HG02970 (cell line): ENCODE data around the gene AQP2.

Experiments used
- ATAC-seq: cut with Tn5 transposase; IDR thresholded peaks from one replicate; pipeline ENCODE4 v1.9.1; 2021; ENCODE audit warnings: mild to moderate bottlenecking, moderate library complexity, moderate number of reproducible peaks; ENCODE audit not compliant: unreplicated experiment, low FRiP score

The AQP2 gene

DNA sequence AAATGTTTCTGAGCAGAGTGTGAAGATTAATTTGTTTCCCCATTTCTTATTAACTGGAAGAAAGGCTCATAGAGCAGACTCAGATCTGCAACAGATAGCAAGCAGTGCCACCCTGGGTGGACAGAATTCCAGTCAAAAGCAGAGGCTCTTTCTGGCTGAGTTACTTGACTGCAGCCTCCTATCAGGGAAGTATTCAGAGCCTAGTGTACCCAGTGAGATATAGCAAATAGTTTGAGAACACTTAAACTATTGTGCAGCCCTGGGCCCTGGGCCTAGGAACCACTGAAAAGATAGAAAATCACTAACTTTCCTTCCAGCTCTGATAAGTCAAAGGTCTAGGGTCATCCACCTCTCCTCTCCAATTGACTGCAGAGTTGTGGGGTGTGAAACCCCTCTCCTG is 11.2 kb upstream of the AQP2 start:
- ATAC-seq = no peak

DNA sequence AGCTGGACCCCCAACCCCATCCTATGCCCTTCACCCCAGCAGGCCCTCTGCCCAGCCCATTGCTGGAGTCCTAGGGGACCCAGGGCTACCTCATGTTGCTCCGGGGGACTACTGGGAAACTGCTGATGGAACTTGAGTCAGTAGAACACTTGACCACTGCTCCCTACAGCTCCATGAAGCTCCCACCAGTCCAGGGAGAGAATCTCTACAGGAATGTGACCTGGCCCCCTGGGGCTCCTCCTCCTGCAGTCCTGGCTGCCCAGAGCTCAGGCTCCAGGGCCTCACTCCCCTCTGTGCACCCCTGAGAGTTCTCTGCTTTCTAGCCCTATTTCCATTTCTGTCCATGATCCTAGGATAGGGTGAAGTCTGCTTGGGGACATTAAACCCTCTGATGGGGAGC is 10.8 kb upstream of the AQP2 start:
- no peak for ATAC-seq

DNA sequence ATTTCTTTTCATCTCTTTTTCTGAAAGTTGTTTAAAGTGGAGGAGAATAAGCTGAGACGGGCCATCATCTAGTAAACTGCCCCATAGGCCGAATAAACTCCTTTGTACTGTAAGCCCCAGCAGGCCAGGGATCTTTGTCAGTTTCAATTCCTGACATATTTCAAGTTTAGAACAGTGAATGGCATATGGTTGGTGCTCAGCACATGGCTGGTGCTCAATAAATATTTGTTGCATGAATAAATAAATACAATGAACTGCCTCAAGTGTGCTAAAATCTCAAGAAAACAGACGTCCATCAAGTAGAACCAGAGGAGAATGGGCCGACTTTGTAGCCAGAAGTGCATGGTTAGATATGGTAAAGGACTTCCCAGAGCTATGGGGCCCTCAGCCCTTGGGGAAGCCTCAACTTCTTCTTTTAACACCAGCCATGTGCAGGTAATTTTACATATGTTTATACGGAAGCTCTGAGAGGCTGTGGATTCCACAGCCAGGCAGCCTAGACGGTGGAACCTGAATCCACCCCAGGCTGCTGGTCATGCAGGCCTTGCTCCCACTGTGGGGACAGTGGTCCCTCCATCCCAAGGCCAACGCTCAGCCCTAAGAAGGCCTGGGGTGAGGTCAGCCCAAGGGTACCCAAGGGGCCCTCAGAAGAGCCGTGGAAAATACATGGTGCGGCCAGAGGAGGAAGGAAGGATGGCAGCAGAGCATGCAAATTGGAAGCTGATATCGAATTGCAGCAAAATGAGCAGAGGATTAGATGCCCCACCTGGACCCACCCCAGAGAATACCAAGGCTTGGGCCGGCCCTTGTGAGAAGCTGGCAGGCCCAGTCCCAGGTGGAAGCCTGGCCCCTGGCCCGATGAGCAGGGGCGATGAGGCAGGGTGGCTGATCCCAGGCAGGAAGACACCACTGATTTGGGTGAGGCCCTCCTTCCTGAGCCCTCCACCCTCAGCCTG is 8.7 kb upstream of the AQP2 start:
- ATAC-seq = no peak

DNA sequence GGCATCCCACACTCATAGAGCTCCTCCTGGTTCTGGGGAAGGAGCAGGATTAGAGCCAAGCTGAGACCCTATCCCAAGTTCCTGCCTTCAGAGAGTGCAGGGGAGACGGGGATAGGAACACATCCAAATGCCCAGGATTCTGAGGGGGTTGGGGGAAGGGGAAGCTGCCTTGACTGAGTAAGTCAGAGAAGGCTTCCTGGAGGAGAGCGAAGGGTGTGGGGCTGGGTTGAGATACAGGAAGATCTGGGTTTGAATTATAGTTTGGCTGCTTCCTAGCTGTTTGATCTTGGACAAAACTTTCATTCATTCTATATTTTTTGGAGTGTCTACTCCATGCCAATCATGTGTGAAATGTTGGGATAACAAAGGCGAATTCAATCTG is 8.0 kb upstream of the AQP2 start:
- ATAC-seq = no peak

DNA sequence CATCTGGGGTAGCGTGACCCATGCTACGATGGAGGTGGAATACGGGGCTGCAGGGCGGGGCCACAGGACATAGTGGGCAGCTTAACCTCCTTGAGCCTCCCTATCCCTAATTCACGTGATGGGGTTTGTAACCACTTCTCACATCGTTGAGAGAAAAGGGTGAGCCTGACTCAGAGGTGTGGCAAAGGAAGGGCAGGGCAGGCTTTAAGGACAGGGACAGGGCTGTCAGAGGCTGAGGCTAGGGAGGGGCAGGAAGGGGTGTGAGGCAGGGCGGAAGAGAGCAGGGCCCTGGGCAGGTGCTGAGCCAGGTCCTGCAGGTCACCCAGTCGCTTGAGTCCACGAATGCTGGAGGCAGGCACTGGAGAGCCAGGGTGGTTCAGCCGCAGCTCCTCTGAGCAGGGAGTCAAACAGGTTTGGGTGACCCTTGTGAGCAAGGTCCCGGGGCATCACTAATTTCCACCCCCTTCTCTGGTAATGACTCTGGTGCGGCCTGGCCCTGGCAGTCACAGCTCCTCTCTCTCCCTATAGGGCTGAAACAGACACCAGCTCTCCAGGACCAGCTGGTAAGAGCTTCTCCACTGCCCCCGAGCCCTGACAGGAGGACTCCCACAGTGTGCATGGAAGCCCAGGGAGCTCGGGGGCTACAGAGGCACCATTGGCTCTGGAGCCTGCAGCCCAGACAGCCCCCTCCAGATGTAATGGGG is 7.5 kb upstream of the AQP2 start:
- ATAC-seq = no peak

DNA sequence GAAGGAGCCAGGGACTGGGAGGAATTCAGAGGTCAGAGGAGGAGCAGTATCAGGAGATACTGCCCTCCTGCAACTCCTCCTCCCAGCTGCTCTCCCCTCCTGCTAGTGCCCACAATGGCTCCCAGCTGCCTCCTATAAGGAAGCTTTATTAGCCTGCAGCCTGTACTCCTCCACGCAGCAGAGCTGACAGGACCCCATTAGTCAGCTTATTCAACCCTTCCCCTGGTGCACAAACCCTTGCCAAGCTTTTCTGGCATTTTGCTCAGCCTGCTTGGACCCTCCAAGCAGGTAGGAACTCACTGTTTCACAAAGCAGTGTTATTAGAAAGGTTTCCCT is 6.9 kb upstream of the AQP2 start:
- no peak for ATAC-seq

DNA sequence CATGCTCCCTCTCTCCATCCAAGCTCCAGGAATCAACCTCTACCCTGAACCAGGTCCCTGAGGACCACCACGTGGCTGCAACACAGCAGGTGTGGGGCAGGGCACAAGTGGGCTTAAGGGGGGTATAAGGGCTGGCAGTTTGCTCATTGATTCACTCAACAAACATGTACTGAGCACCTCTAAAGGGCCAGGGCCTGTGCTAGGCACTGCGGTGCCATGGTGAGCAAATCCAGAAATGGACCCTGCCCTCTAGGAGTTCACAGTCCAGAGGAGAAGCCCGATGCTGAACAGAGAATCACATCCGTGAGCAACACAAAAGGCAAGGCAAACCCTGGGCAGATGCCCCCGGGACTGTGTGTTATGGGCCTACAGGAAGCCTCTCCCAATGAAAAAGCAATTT is 6.5 kb upstream of the AQP2 start:
- ATAC-seq = no peak

DNA sequence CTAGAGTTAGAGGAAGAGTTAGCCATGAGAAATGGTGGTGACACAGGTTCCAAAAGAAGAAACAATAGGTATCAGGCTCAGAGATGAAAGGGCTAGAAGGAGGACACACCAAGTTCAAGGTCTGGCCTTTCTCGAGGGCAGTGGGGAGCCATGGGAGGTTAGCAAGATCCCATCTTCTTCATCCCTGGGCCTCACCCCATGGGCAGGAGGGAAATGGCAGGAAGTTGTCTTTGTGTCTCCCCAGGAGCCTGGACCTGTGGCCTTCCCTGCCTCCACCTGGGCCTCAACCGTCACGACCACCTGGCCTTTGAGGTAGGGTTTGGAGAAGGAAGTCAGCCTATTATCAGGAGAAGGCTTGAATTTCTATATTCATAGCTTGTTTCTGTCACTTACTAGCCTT is 5.8 kb upstream of the AQP2 start:
- no peak for ATAC-seq

DNA sequence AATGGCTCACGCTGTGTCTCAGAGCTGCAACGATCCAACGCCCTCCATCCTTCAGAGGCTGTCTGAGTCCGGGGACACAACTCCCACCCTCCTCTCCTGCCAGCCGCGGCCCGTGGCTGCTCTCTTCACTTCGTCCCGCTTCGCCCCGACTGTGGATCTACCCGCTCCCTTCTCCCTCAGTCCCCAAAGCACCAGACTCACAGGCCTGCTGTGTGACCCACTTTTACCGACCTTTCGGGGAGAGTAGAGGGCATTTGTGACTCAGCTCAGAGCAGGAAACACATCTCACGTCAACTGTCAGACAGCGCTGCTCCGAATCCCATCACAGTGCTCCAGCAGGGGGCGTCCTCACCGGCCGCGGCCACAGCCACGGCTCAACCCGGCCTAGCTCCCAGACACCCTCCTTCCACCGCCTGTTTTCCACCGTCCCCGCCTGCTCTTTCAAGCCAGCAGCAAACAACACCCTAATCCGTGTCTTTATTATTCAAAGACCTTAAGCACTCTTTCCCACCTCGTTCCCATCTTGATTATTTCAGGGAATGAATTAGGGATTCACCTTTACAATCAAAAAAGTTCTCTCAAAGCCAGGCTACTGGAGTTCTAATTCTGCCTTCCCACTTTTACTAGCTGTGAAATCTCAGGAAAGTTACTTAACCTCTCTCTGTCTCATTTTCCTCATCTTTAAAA is 5.0 kb upstream of the AQP2 start:
- ATAC-seq = no peak

DNA sequence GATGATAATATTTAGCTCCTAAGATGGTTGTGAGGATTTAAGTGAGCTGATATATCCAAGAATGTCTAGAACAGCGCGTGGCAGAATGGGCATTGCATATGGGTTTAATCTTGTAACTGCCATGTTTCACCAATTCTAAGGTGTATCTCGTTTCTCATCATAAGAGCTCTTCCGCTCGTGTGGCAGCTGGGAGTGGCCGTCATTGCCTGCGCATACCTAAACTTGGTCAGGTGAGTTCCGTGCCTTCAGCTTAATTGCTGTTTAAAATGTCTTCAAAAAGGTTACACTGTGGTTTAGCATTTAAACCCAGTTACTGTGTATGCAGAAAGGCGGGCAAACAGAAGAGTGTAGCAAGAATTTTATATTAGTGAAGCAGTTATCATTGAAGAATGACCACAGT is 4.5 kb upstream of the AQP2 start:
- ATAC-seq = no peak

DNA sequence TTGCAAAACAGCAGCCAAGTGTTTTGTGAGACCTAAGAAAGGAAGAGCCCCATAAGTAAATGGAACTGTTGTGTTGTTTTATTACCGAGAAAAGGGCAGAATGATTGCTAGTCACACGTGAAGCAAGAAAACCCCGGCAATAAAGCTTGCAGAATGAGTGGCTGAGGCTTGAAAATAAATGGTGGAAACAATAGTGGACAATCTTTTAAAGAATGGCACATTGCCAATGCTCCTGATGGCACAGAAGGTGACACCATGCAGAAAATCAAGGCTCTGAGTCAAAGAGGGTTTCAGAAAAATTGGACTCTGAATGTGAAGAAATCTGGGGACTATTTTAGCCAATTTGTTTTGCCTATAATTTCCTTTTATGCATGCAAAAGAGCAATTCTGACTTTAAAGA is 4.0 kb upstream of the AQP2 start:
- ATAC-seq = no peak

DNA sequence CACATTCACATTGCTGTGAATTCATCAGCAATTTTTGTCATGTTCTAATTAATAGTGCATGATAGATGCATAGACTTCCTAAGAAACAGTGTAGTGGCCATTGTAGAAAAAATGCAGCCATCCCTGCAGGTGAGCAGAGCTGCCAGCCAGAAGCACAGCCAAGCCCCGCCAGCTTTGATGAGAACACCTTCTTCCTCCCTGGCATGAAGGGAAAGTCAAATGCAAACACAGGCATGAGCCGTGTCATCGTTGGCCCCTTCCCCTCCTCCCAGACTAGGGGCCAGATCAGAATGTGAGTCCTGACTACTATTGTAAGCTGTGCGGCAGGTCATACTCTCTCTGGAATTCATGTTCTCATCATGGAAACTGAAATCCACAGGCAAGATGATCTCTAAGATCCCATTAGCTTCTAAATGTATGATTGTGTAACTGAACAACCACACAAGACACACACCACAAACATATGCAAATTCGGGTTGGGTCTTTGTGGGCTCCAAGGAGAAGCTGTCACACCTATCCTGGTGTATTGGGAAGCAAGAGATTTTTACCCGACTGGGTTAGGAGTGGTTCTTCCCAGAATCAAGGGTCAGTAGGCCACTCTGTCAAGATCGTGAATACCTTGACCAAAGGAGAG is 2.8 kb upstream of the AQP2 start:
- ATAC-seq = no peak

DNA sequence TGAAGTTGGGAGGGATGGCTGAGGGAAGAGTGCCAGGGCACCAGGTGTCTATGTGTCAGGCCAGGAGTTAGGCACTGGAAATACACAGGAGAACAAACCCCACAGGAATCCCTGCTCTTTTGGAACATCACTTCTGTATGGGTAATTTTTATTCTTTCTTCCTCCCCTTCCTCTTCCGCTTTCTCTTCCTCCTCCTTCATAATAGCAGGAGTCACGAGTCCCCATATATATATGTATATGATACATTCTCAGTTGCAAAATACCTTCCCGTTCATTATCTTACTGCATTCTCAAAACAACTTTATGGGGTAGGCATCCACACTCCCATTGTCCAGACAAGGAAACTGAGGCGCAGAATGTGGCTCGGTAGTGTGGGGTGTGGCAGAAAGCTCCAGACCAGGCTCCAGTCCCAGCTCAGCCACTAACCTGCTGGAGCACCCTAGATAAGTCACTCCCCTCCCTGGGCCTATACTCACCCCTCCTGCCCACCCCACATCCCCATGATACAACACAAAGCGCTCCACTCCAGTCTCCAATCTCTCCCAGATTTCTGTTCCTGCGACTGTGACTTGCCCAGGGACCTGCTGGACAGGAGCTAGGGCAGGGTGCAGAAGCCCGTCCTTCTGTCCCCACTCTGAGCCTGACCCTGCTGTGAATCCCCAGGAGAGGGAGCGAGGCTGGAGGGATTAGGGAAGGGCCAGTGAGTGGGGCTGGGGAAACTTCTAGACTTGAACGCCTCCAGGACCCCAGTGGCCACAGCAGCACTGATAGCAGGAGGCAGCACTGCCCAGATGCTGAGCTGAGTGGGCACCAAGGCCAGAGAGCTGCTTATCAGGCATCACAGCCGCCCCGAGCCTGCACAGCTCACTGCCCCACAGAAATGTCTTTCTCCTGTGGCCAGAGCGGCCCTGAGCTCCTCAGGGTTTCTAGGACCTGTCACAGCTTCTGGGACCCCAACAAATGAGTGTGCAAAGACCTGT is 1.4 kb upstream of the AQP2 start:
- no peak for ATAC-seq

DNA sequence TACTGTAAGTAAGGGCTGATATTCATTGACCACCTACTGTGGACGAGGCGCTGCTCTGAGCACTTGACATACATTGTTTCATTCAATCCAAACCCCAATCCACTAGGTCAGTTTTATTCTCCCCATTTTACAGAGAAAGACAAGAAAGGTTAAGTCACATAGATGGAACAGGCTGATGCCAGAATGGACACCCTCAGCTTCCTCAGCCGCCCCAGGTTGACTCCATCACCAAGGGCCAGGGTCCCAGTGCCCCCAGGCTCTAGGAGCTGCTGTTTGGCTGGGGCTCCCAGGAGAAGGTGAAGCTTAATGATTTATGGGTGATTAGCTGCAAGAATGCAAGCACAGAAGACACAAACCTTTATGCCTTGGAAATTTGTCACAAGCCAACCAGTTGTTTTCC is 671 bp upstream of the AQP2 start:
- no peak for ATAC-seq

DNA sequence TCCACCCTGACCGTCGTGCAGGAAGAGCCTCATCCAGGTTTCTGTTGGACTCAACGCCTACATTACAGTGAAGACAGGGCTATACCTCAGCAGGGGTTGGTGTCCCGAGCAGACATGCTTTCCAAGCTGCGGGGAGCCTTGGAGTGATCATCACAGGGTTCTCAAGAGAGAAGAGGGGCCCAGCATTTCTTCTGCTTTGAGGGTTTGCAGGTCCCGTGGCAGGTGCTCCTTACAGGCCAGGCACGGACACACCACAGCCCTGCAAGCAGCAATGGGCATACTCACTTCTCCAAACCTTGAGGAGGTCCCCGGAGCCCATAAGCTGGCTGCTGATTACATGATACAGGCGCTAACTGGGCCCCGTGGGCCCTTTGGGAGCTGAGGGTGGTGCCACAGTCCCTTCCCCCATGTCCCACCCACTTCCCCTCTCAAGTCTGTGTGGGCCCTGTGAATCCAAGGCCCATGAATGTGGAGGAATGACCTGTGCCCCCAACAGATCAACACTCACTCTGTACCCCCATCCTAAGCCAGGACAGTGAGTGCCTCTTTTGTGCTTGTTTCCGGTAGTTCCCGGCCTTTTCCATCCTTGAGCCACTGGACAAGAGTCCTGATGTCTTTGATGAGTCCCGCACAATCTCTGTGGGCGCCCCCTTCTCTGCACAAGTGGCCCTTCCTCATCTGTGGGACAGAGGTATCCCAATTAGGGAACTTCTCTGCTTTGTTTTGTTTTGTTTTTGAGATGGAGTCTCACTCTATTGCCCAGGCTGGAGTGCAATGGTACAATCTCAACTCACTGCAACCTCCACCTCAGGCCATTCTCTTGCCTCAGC is 1.1 kb downstream of the AQP2 start:
- no peak for ATAC-seq

DNA sequence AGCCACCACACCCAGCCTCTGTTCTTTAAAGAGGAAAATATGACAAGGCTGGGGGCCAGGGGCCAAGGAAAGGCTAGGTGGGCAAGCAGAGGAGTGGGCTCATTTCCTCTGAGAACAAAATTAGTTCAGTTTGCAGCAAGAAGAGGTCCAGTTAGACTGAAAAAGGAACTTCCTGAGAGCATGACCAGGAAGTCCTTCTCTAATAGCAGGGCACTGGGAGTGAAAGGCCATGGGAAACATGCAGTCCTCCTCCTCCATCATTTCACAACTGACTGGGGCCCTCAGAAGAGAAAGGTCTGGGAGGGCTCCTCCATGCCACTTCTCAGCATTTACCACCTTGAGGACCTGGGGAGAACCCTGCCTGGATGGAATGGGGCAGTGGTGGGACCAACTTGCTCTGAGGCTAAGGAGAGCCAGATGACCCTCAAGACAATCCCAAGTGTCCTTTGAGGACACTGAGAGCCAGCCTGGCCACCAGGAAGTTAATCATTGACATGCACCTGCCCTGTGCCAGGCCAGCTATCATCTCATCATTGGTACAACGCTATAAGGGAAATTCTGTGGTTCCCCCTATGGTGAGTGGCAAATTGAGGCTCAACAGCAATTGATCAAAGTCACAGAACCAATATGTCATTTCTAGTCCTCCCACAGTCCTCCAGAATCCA is 2.0 kb downstream of the AQP2 start:
- ATAC-seq = no peak

DNA sequence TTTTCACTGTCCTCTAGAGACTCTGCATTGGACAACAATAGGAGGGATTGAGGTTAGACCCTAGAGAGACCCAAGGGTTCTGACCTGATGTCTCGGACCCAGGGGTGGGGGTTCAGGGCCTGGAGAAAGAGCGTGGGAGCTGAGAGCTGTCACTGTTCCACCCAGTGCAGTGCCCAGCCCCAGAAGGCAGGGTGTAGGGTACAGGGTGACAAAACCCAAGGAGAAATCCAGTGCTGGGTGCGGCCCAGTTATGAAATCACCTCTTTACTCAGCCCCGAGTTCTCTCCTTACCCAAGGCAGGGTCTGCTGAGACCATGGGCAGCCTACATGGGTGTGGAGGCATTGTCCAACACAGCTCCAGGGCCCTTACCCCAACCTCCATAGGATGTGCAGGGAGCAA is 2.6 kb downstream of the AQP2 start:
- no peak for ATAC-seq
